Measurements from ENCODE around the gene MPEG1.

MPEG1 gene

GRCh38 chr11:59187587-59187986, 25.1 kb downstream of the MPEG1 start:
- no peak for DNase-seq

- DNase-seq, result no peak
These were observed 25.7 kb downstream of the MPEG1 start for GRCh38 chr11:59187035-59187434.

DNA sequence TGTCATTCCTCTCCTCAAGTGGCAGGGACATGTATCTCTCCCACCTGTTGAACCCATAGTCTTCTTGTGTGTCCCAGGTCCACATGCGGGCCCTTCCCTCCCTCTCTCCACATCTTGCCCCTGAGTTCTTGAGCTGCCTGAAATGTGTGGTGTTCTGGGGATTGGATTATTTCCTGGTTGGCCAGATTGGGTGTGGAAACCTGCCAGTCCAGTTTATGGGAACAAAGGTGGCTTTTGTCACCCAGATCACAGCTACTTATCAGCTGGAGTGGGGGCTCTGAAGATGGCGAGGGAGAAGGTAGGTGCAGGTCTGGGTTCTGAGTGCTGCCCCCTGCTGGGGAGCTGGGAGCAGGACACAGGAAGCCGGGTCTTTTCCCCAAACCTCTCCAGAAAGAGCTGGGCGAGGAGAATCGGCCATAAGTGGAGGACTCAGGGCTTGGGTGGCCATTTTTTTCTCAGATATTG, 26.6 kb downstream of the MPEG1 start:
- DNase-seq, result peak; percentile 34

DNA sequence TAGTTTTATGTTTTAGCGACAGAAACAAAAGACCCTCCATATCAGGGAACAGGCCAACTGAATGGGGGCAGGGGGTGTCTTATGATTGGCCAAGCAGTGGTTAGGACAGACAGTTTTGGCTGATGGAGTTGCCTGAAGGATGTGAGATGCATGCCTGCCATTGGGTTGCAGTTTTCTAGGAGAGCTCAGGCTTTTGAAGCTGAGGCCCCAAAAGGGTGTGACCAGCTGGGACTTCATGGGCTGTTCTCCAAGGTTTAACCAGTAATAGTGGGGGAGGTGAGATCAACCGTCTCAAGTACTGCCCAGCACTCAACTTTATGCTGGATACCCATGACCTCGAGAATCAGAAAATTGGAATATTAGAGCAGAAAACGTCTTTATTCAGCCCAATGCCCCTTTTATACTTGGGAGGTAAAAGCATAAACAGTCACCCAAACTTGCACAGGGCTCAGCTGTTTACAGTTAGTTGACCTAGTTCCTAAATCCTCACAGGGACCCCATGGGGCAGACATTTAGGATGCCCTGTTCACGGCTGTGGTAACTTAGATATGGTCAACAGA, 27.3 kb downstream of the MPEG1 start:
- DNase-seq, result no peak

- DNase-seq, result no peak
These were observed 27.9 kb downstream of the MPEG1 start for GRCh38 chr11:59184691-59185339.

- no peak for DNase-seq
These were observed 29.0 kb downstream of the MPEG1 start for GRCh38 chr11:59183771-59184170.

GRCh38 chr11:59182457-59183151, 30.1 kb downstream of the MPEG1 start:
- DNase-seq, result no peak

GRCh38 chr11:59181746-59182456, 30.8 kb downstream of the MPEG1 start:
- no peak for DNase-seq

DNA sequence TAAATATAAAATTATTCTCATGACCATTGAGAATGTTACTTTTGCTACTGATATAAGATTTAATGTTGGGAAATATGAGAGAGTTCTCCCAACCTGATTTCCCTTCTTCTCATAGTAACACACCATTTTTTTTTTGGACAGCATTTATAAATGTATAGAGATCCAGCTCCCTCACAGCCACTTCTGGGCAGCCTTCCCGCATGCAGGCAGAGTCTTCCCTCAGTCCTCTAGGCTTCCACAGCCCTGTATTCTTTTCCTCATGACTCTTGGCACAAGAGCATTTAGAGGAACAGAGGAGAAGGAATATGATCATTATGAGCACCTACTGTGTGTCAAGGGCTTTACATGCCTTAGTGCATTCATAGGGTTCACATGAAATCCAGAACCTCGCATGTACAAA, 31.8 kb downstream of the MPEG1 start:
- DNase-seq, result no peak

- no peak for DNase-seq
These were observed 32.5 kb downstream of the MPEG1 start for GRCh38 chr11:59180168-59180776.

GRCh38 chr11:59179121-59179520, 33.6 kb downstream of the MPEG1 start:
- DNase-seq, result no peak

DNA sequence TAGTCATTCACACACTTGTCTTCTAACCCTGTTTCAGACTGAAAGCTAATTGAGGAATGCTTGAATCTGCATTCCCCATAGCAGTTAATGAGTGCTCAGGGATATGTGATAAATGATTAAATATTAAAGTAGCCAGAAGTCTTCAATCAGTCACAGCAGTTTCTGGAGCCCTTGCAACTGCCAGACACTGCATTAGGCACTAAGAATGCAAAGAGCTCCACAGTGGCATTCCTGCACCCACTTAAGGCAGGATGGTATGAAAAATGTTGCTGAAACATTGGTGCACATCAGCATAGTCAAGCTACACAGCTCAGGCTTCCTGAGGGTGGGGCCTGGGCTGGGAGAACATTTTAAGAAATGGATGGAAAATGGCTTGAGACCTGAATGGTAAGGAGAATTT, 34.3 kb downstream of the MPEG1 start:
- no peak for DNase-seq

- DNase-seq, result no peak
These were observed 36.4 kb downstream of the MPEG1 start for GRCh38 chr11:59176330-59176729.

DNA sequence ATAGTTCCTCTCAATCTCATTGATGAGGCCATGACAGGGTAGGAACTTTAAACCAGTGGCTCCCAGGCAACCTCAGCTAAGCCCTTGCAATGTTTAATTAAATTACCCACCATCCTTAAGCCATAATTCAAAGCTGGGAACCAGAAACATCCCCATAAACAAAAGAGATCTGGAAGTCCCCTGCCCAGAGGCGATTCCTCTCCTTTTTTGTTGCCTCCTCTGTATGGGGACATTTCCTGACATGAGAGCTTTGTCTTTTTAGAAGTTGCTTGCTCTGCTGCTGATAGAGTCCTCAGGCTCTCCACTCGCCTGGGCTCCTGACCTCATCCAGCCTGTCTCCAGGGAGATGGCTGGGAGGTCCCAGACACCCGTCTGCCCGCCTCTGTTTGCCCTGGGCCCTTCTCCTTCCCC, 37.6 kb downstream of the MPEG1 start:
- no peak for DNase-seq

- DNase-seq, result no peak
These were observed 38.1 kb downstream of the MPEG1 start for GRCh38 chr11:59174664-59175033.

DNA sequence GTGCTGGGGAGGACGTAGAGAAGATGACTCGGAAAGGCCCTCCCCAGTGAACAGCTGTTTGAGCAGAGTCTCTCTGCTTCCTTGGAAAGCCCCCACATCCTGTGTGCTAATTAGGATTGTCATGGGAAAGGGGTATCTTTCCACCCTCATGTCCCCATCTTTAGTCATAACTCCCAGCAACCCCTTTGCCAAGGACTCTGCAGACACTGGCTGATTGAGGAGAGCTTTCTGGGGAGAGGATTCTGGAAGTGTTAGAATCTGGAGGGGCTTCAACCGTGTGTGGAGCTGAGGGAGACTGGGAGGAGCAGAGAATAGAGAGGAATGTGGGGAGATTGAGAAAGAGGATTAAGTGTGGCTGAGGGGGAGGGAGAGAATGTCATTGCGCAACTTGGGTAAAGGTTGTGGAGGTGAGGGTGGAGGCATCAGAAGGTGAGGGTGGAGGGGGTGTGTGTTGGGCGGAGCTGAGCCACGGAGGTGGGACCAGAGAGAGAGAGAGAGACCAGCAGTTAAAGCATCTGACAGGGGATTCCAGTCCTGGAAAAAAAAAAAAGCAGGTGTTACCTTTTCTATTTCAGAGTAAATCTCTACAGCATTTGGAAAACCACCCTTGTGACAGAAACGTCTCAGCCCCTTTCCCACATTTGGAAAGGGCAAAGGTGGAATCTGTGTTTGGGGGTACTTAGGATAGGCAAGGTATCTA, 38.6 kb downstream of the MPEG1 start:
- no peak for DNase-seq

- no peak for DNase-seq
These were observed 39.4 kb downstream of the MPEG1 start for GRCh38 chr11:59173080-59173963.

DNA sequence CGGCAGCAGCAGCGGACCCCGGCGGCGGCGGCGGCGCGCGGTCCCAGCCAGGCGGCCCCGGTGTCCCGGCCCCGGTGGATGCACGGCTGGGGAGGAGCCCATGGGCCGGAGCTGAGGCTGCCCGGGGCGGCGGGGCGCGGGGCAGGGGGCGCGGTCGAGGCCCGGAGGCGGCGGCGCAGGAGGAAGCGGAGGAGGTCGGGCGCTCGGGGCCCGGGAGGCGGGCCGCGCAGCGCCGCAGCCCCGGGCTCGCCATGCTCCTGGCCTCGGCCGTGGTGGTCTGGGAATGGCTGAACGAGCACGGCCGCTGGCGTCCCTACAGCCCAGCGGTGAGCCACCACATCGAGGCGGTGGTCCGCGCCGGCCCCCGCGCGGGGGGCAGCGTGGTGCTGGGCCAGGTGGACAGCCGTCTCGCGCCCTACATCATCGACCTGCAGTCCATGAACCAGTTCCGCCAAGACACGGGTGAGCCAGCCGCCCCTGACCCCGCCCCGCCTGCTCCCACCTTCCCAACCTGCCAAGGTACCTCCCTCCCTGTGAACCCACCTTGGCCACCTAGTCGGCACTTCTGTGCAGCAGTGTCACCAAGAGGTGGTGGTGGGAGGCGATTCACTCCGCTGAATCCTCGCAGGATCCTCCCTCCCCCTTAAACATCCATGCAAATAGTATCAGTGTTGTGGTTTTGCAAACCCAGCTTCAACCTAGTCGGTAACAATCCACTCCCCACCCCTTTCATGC, 40.2 kb downstream of the MPEG1 start:
- no peak for DNase-seq

GRCh38 chr11:59171508-59172322, 41.0 kb downstream of the MPEG1 start, which contains the start of gene DTX4:
TSS of gene DTX4 (plus strand) at chr11:59172132. CDS start at chr11:59172596, 464 bp downstream.
- peak; percentile 90 for DNase-seq

DNA sequence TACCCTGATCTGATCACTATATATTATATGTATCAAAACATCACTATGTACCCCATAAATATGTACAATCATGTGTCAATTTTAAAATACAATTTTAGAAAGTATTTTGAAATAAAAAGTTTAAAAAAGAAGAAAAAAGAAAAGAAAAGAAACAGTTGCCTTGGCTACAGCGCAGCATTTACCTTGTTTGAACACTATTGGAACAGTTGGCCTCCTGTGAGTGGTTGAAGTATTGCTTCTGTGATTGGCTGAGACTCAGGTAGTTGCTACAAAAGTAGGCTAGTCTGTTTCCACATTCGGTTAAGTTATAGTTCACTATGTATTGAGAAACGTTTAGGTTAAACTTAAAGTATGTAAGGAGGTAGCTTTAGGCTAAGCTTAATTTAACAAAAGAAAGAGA, 48.7 kb downstream of the MPEG1 start:
- DNase-seq, result no peak

All from stimulated activated naive CD4-positive, alpha-beta T cell treated with Interleukin-2 at 50 U/mL for 16 hours (primary cell).